Limb (tissue), 2 donors: ENCODE measurements around the gene C8A.

Experiments used
- DNase-seq, 2 donors: peaks; one replicate each; pipeline ENCODE4 v3.0.0-alpha.2; 2016; ENCODE audit errors: extremely low spot score in 2 of 2

The C8A gene

GRCh38 chr1:56965916-56966697 lies 111.5 kb downstream of the C8A start, which contains the start of gene C8B:
Gene C8B (minus strand): TSS chr1:56966015. CDS start chr1:56965948, 67 bp downstream.
- no peak for DNase-seq

GRCh38 chr1:56966698-56966999 lies 112.1 kb downstream of the C8A start:
- no peak for DNase-seq

DNA sequence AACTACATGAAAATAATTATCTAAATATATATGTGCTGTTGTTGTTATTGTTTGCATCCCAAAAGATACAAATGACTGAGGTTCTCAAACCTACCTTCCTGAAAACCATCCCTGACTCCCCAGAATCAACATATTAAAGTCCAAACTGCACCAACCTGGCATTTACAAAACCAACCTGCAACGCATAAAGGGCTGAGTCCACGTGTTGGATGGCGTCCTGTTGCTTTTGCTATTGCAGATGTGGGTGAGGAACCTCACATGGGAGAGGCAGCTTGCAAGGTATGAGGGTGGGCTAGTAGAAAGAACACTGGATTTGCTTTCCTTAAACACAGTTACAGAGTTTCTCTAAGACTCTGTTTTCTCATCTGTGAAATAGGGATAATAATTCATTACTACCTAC lies 112.8 kb downstream of the C8A start:
- no peak for DNase-seq
